Smooth muscle cell (in vitro differentiated cells): ENCODE data around the gene GBE1. TPM values are rescaled to one million over a fixed set of nuclear protein-coding genes. Genes with fewer than 3 reads are reported as not detected.

Source experiments
- DNase-seq: peaks from one replicate; lab custom pipeline; 2025; ENCODE audit not compliant: unreplicated experiment; lab: John Stamatoyannopoulos, UW
- H2AFZ ChIP-seq: fragments of 200-600 bp; sonication (generic); 2 replicates; pipeline ENCODE4 v1.6.0; 2016; ENCODE audit warnings: antibody characterized with exemption, low read depth, mild to moderate bottlenecking
- H3F3A ChIP-seq: fragments of 200-600 bp; sonication (generic); 2 replicates; pipeline ENCODE4 v1.6.0; 2017; ENCODE audit warnings: antibody characterized with exemption, low read depth
- H3K27ac ChIP-seq: fragments of 200-600 bp; sonication (generic); 2 replicates; pipeline ENCODE4 v1.5.1; 2016; ENCODE audit warnings: low read depth, mild to moderate bottlenecking
- H3K27me3 ChIP-seq: fragments of 200-600 bp; sonication (generic); 2 replicates; pipeline ENCODE4 v1.6.1; 2016; ENCODE audit warnings: low read depth, mild to moderate bottlenecking
- H3K36me3 ChIP-seq: fragments of 200-600 bp; sonication (generic); 2 replicates; pipeline ENCODE4 v1.5.1; 2016; ENCODE audit warnings: low read depth
- H3K4me1 ChIP-seq: fragments of 200-600 bp; sonication (generic); 2 replicates; pipeline ENCODE4 v1.5.1; 2016; ENCODE audit warnings: low read depth
- H3K4me2 ChIP-seq: fragments of 200-600 bp; sonication (generic); 2 replicates; pipeline ENCODE4 v1.6.0; 2016; ENCODE audit warnings: mild to moderate bottlenecking
- H3K4me3 ChIP-seq: fragments of 200-600 bp; sonication (generic); 2 replicates; pipeline ENCODE4 v1.5.1; 2016; ENCODE audit warnings: mild to moderate bottlenecking
- H3K79me2 ChIP-seq: fragments of 200-600 bp; sonication (generic); 2 replicates; pipeline ENCODE4 v1.6.0; 2016; ENCODE audit warnings: low read depth, mild to moderate bottlenecking
- H3K9ac ChIP-seq: fragments of 200-600 bp; sonication (generic); 2 replicates; pipeline ENCODE4 v1.6.0; 2016; ENCODE audit warnings: low read depth
- H3K9me3 ChIP-seq: fragments of 200-600 bp; sonication (generic); replicated peaks from 2 replicates; pipeline ENCODE4 v1.5.1; 2016; ENCODE audit warnings: low read depth
- H4K20me1 ChIP-seq: fragments of 200-600 bp; sonication (generic); 2 replicates; pipeline ENCODE4 v1.6.0; 2016; ENCODE audit warnings: low read depth
- WGBS: methylation state at CpG from one replicate; pipeline ENCODE4 v1.1.7; 2016; ENCODE audit warnings: low lambda C conversion rate; 5-methylcytosine and 5-hydroxymethylcytosine counted together
- polyA plus RNA-seq: library from polyadenylated mRNA; unstranded; fragments of >200 nt; fragmentation: Nextera tagmentation; extraction: Ambion mirVana; gene quantifications from 2 replicates; pipeline ENCODE4 v1.2.1, GENCODE V29; 2016
- total RNA-seq: library from RNA; depleted of rRNA; stranded (reverse); fragments of >200 nt; gene quantifications from 2 replicates; pipeline ENCODE4 v1.2.3, GENCODE V29; 2014
- TF ChIP-seq, protein P1 (sequence below): fragments of 200-600 bp; sonication (generic); IDR thresholded peaks from 2 replicates; pipeline ENCODE4 v1.5.1; 2017; ENCODE audit warnings: borderline replicate concordance, mild to moderate bottlenecking, antibody characterized with exemption; ENCODE audit not compliant: insufficient read depth, poor library complexity, severe bottlenecking

Gene GBE1
- total and polyA plus RNA-seq, 2 experiments from 2014 or later = 23.4 to 50.8 TPM

DNA sequence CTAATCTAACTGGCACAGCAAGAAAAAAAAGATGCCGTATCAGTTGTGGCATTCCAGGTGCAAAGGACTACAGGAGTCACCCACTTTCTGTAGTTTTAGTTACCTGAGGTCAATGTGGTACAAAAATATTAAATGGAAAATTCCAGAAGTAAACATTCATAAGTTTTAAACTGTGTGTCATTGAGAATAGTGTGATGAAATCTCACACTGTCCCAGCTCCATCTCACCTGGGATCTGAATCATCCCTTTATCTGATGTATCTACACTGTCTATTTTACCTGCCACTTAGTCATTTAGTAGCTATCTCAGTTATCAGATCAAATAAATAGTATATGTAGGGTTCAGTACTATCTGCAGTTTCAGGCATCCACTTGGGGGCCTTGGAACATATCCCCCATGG lies 26.7 kb downstream of the GBE1 start:
- H2AFZ ChIP-seq = no peak overlapping the region
- H3K36me3 ChIP-seq = no peaks in the 10 kb centered on the region
- no peaks in the 10 kb centered on the region for H3K4me1 ChIP-seq
- H3K9me3 ChIP-seq = no peaks in the 10 kb centered on the region
- WGBS = 76% methylated on average over 1 of the region's 1 CpG
- peaks cover 19% of the 10 kb centered on the region for H3K79me2 ChIP-seq
- peaks cover 5% of the 10 kb centered on the region for H4K20me1 ChIP-seq
- no peak overlapping the region for H3K4me3 ChIP-seq
- no peaks in the 10 kb centered on the region for H3K27me3 ChIP-seq
- no peak for DNase-seq
- no peaks in the 10 kb centered on the region for H3F3A ChIP-seq
- TF ChIP-seq, protein P1, sequence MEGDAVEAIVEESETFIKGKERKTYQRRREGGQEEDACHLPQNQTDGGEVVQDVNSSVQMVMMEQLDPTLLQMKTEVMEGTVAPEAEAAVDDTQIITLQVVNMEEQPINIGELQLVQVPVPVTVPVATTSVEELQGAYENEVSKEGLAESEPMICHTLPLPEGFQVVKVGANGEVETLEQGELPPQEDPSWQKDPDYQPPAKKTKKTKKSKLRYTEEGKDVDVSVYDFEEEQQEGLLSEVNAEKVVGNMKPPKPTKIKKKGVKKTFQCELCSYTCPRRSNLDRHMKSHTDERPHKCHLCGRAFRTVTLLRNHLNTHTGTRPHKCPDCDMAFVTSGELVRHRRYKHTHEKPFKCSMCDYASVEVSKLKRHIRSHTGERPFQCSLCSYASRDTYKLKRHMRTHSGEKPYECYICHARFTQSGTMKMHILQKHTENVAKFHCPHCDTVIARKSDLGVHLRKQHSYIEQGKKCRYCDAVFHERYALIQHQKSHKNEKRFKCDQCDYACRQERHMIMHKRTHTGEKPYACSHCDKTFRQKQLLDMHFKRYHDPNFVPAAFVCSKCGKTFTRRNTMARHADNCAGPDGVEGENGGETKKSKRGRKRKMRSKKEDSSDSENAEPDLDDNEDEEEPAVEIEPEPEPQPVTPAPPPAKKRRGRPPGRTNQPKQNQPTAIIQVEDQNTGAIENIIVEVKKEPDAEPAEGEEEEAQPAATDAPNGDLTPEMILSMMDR = no peak
- H3K4me2 ChIP-seq = no peak overlapping the region
- H3K9ac ChIP-seq = no peak overlapping the region
- no peak overlapping the region for H3K27ac ChIP-seq

DNA sequence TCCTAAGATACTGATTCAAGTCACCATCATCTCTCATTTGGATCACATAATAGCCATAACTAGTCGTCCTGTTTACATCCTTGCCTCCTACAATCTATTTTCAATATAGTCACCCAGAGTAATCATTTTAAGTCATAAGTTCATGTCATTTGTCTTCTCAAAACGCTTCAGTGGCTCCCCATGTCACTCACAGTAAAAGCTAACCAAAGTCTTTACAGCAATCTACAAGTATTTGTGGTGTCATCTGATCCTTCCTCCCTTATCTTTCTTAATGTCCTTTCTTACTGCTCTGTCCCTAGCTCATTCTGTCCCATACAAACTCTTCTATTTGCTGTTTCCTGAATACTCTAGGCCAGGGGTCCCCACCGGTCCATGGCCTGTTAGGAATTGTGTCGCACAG lies 28.8 kb downstream of the GBE1 start:
- Histone ChIP-seq H3K4me3 (no peak overlapping the region), H3K27me3 (no peaks in the 10 kb centered on the region), H3K79me2 (peaks cover 14% of the 10 kb centered on the region), H3K4me2 (no peak overlapping the region), H3K9me3 (no peaks in the 10 kb centered on the region), H3K4me1 (no peaks in the 10 kb centered on the region), H3K36me3 (no peaks in the 10 kb centered on the region), H4K20me1 (peaks cover 5% of the 10 kb centered on the region), H2AFZ (no peak overlapping the region), H3K9ac (no peak overlapping the region), H3F3A (no peaks in the 10 kb centered on the region), H3K27ac (no peak overlapping the region)
- DNase-seq = no peak
- WGBS = 80% methylated on average over 4 of the region's 4 CpGs
- TF ChIP-seq, protein P1 = no peak

DNA sequence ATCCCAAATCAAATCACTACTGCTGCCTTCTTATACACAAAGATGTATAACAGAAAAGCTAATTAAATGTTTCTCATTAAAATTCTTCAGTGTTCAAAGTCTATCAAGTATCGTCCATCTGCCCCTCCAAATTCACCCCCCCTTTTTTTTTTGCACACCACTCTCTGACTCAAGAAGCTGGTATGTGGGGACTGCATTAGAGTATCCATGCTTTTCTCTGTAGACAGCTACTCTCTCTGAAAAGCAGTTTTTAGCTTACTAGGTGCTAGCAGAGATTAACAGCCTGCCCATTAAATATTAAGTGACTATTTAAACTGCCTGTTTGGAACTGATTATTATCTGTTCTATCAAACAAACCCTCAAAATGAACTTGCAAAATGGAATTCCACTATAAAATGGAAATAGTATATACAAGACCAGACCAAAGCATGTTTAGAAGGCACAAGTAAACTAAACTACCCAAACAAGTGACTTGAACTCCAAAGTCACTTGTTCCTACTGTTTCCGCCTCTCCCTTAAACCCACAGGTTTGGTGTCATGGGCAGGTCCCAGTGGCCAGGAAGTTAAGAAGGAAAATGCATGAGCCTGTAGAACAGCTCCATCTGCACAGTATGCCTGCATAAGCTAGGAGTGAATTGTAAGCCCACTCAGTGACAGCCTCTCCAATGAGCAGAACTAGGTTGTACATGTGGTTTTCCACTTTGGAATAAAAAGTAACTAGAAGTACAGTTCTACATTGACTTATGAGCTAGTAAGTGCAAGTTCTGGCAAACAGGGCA lies 32.5 kb downstream of the GBE1 start:
- Histone ChIP-seq H3K27ac (no peak overlapping the region), H3K4me3 (no peak overlapping the region), H3K79me2 (peaks cover 10% of the 10 kb centered on the region), H3F3A (no peaks in the 10 kb centered on the region), H3K4me2 (peak overlapping the region; percentile 28), H3K4me1 (peaks cover 2% of the 10 kb centered on the region), H4K20me1 (no peaks in the 10 kb centered on the region), H3K9ac (no peak overlapping the region), H3K36me3 (no peaks in the 10 kb centered on the region), H3K9me3 (no peaks in the 10 kb centered on the region), H3K27me3 (no peaks in the 10 kb centered on the region), H2AFZ (no peak overlapping the region)
- TF ChIP-seq, protein P1 = no peak
- no peak for DNase-seq
- 60% methylated on average over 2 of the region's 2 CpGs for WGBS

DNA sequence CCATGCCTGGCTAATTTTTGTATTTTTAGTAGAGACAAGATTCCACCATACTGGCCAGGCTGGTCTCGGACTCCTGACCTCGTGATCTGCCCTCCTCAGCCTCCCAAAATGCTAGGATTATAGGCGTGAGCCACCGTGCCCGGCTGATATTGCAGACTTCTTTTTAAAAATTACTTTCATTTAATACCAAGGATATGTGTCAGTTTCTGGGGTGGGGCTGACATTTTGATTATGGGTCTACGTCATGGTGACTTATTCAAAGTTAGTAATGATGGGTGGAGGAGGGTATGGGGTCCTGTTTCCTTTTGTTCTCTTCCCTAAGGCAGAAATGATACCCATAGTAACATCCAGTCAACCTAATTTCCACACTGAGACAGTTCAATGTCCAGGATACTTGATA lies 34.7 kb downstream of the GBE1 start:
- H3K9me3 ChIP-seq = no peaks in the 10 kb centered on the region
- H3F3A ChIP-seq = no peaks in the 10 kb centered on the region
- H3K79me2 ChIP-seq = peaks cover 10% of the 10 kb centered on the region
- no peak for DNase-seq
- WGBS = 81% methylated on average over 6 of the region's 6 CpGs
- H3K9ac ChIP-seq = no peak overlapping the region
- no peaks in the 10 kb centered on the region for H4K20me1 ChIP-seq
- H3K27me3 ChIP-seq = no peaks in the 10 kb centered on the region
- no peaks in the 10 kb centered on the region for H3K36me3 ChIP-seq
- no peak overlapping the region for H2AFZ ChIP-seq
- peak overlapping the region; percentile 30 for H3K27ac ChIP-seq
- no peak overlapping the region for H3K4me2 ChIP-seq
- H3K4me3 ChIP-seq = no peak overlapping the region
- peaks cover 9% of the 10 kb centered on the region for H3K4me1 ChIP-seq
- TF ChIP-seq, protein P1 = no peak
